Parathyroid adenoma (tissue), 2 donors: ENCODE measurements around the gene HOMER1.

Experiments used
- H2AFZ ChIP-seq: fragments of 300-600 bp; sonication (generic); one replicate; pipeline ENCODE4 v1.7.0; 2017; ENCODE audit warnings: antibody characterized with exemption, mild to moderate bottlenecking
- H3K27ac ChIP-seq: fragments of 300-600 bp; sonication (generic); one replicate; pipeline ENCODE4 v1.7.0; 2017
- H3K27me3 ChIP-seq: fragments of 300-600 bp; sonication (generic); one replicate; pipeline ENCODE4 v1.7.0; 2017; ENCODE audit warnings: low read length; ENCODE audit not compliant: control insufficient read depth, insufficient read depth
- H3K36me3 ChIP-seq: fragments of 300-600 bp; sonication (generic); one replicate; pipeline ENCODE4 v1.7.0; 2017; ENCODE audit warnings: low read length; ENCODE audit not compliant: control insufficient read depth, insufficient read depth
- H3K4me1 ChIP-seq: fragments of 300-600 bp; sonication (generic); one replicate; pipeline ENCODE4 v1.7.0; 2017; ENCODE audit warnings: control low read depth
- H3K4me2 ChIP-seq: fragments of 300-600 bp; sonication (generic); one replicate; pipeline ENCODE4 v1.7.0; 2017; ENCODE audit warnings: low read length
- H3K4me3 ChIP-seq: fragments of 300-600 bp; sonication (generic); one replicate; pipeline ENCODE4 v1.7.0; 2017; ENCODE audit warnings: low read depth, low read length
- H3K79me2 ChIP-seq: fragments of 300-600 bp; sonication (generic); one replicate; pipeline ENCODE4 v1.7.0; 2017; ENCODE audit warnings: control low read depth
- H3K9ac ChIP-seq: fragments of 300-600 bp; sonication (generic); one replicate; pipeline ENCODE4 v1.7.0; 2017; ENCODE audit warnings: mild to moderate bottlenecking
- H3K9me3 ChIP-seq: fragments of 300-600 bp; sonication (generic); one replicate; pipeline ENCODE4 v1.7.0; 2017; ENCODE audit warnings: low read length; ENCODE audit not compliant: control insufficient read depth
- TF ChIP-seq, protein P1 (sequence below): fragments of 300-600 bp; sonication (generic); IDR thresholded peaks from one replicate; pipeline ENCODE4 v1.7.0; 2017; ENCODE audit warnings: antibody characterized with exemption, mild to moderate bottlenecking
- donor health status: primary hyperparathyroidism.

The HOMER1 gene

DNA sequence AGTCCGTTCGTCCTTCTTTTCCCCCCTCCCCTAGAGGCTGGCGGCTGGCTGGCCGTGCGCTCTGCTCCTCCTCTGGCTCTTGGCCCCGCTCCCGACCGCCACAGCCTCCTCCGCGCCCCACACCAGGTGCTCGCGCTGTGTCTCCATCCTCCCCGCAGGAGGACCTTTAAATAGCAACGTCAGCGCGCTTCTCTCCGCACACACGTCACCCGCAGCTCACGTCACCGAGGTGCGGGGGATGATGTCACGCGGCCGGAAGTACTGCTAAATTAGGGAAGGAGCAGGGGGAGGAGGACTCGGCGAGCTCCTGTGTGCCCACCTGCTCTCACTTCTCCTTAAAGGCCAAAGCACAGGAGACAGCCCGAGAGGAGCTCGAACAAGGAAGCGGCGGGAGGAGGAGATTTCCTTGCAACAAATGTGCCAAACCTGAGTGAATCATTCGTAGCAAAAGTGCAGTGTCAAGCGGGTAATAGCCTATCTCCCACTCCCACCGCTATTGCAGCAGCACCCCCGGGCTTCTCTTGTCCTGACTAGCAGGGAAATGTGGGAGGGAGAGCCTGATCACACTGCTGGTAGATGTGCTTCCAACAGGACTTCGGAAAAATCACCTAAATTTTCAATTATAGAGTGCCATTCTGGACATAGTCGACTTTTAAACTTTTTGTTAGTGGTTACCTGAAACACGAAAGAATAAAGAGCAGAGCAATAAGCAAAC is 614 bp upstream of the HOMER1 start:
- TF ChIP-seq, protein P1, sequence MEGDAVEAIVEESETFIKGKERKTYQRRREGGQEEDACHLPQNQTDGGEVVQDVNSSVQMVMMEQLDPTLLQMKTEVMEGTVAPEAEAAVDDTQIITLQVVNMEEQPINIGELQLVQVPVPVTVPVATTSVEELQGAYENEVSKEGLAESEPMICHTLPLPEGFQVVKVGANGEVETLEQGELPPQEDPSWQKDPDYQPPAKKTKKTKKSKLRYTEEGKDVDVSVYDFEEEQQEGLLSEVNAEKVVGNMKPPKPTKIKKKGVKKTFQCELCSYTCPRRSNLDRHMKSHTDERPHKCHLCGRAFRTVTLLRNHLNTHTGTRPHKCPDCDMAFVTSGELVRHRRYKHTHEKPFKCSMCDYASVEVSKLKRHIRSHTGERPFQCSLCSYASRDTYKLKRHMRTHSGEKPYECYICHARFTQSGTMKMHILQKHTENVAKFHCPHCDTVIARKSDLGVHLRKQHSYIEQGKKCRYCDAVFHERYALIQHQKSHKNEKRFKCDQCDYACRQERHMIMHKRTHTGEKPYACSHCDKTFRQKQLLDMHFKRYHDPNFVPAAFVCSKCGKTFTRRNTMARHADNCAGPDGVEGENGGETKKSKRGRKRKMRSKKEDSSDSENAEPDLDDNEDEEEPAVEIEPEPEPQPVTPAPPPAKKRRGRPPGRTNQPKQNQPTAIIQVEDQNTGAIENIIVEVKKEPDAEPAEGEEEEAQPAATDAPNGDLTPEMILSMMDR: peak; percentile 6
- Histone ChIP-seq H3K4me1 (peaks cover 7% of the 10 kb centered on the region), H3K27ac (peak overlapping the region; percentile 96), H3K4me2 (peak overlapping the region; percentile 80), H2AFZ (peak overlapping the region; percentile 96), H3K27me3 (no peaks in the 10 kb centered on the region), H3K4me3 (peak overlapping the region; percentile 67), H3K36me3 (no peaks in the 10 kb centered on the region), H3K79me2 (no peaks in the 10 kb centered on the region), H3K9ac (peak overlapping the region; percentile 85), H3K9me3 (no peaks in the 10 kb centered on the region)

DNA sequence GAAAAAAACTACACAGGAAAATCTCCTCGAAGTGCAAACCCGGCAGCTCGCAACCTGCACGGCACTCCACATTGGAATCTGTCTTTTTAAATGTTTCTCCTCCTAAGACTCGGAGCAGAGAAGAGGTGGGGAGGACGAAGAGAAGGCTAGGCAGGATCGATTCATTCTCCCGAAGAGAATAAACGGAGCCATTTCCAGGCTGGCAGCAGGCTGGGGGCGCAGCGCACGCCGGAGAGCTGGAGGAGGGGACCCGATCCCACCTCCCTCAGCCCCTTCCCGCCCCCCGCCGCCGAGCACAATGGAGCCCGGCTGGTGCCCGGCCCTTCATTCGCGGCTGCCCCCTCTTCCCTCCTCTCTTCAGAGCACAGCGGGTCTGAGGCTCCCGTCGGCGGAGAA is 628 bp downstream of the HOMER1 start:
- peaks cover 7% of the 10 kb centered on the region for H3K4me1 ChIP-seq
- H3K4me2 ChIP-seq: peak overlapping the region; percentile 80
- peak overlapping the region; percentile 96 for H3K27ac ChIP-seq
- peak overlapping the region; percentile 96 for H2AFZ ChIP-seq
- H3K9me3 ChIP-seq: no peaks in the 10 kb centered on the region
- no peak overlapping the region for H3K9ac ChIP-seq
- H3K36me3 ChIP-seq: no peaks in the 10 kb centered on the region
- H3K27me3 ChIP-seq: no peaks in the 10 kb centered on the region
- peak overlapping the region; percentile 67 for H3K4me3 ChIP-seq
- TF ChIP-seq, protein P1: no peak
- no peaks in the 10 kb centered on the region for H3K79me2 ChIP-seq

DNA sequence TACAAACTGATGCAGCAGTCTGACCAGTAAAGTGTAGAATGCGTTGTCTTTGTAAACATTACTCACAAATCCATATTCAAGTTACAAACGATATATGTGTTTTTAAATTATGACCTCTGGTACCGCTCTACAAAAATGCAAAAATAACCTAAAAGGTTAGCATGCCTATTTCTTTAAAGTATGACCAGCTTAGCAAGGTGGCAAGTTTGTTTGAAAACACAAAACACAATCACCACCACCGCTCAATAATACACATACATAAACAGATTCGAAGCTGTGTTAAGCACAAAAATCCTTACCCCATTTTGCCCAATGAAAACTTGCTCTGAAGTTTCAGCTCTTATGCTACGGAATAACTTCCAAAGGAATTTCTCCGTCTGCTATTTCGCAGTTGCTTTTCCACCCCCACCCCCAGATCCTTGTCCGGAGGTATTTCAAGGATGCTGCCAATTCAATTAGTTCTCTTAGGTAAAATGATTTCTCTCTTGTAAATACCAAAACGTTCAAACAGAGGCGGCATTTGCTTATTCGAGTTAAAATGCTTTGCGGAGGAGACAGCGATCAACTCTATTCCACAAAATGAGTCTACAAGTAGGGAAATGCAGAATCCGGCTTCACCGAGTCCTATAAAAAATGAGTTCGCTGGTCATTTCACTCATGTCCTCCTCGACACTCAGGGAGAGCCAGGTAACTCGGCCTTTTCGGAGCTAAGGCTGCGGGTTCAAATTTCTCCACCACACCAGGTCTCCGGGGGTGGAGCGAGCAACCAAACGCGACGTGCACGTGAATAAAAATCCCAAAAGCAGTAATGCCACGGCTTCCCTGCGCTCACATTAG is 1.2 kb downstream of the HOMER1 start:
- Histone ChIP-seq H3K4me2 (peak overlapping the region; percentile 80), H2AFZ (peak overlapping the region; percentile 96), H3K36me3 (no peaks in the 10 kb centered on the region), H3K27me3 (no peaks in the 10 kb centered on the region), H3K27ac (peak overlapping the region; percentile 96), H3K4me3 (peak overlapping the region; percentile 67), H3K9me3 (no peaks in the 10 kb centered on the region), H3K79me2 (no peaks in the 10 kb centered on the region), H3K9ac (no peak overlapping the region), H3K4me1 (peaks cover 10% of the 10 kb centered on the region)
- TF ChIP-seq, protein P1: no peak

DNA sequence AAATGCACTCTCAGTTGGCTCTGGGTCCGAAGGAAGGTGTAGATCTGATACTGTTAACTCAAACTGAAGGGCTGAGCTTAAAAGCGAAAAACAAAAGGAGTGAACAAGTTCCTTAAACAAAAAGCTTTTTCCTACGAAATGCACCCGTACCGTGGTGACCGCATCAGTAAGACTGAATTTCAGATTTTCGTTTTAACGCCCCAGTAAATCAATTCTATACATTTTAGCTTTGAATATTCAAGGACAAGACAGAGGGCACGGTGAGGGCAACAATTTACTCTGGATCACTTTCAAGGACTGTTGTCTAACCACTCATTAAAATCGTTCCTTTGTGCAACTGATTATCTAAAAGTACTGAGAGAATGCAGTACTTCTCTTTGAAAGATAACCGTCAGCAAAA is 1.9 kb downstream of the HOMER1 start:
- H3K27me3 ChIP-seq: no peaks in the 10 kb centered on the region
- no peak overlapping the region for H3K9ac ChIP-seq
- peak overlapping the region; percentile 4 for H3K4me2 ChIP-seq
- no peaks in the 10 kb centered on the region for H3K79me2 ChIP-seq
- no peak overlapping the region for H3K27ac ChIP-seq
- H3K4me1 ChIP-seq: peaks cover 10% of the 10 kb centered on the region
- peak overlapping the region; percentile 96 for H2AFZ ChIP-seq
- H3K9me3 ChIP-seq: no peaks in the 10 kb centered on the region
- TF ChIP-seq, protein P1: no peak
- H3K4me3 ChIP-seq: no peak overlapping the region
- no peaks in the 10 kb centered on the region for H3K36me3 ChIP-seq
